Thoracic aorta (tissue), 2 donors: ENCODE measurements around the gene PTPRG. TPM values are rescaled to one million over a fixed set of nuclear protein-coding genes. Genes with fewer than 3 reads are reported as not detected.

Experiments
- ATAC-seq: fragments of 150-250 bp; one replicate; pipeline ENCODE4 v1.8.0; 2017; ENCODE audit warnings: low read depth; ENCODE audit not compliant: insufficient number of reproducible peaks, low FRiP score
- DNase-seq: peaks from one replicate; pipeline ENCODE4 v3.0.0-alpha.2; 2020; ENCODE audit warnings: low spot score
- H3K27ac ChIP-seq, 2 donors: fragments of 200-600 bp; sonication (generic); 1 replicate in 1 of 2; 2 replicates in 1 of 2; pipeline ENCODE4 v1.5.1; 2016; ENCODE audit warnings: mild to moderate bottlenecking in 2 of 2, moderate library complexity in 2 of 2
- H3K27me3 ChIP-seq: fragments of 200-600 bp; sonication (generic); replicated peaks from 2 replicates; pipeline ENCODE4 v1.6.0; 2016; ENCODE audit warnings: mild to moderate bottlenecking; ENCODE audit not compliant: insufficient read depth
- H3K36me3 ChIP-seq: fragments of 200-600 bp; sonication (generic); one replicate; pipeline ENCODE4 v1.5.1; 2016
- H3K4me1 ChIP-seq, 2 donors: fragments of 200-600 bp; sonication (generic); 1 replicate in 1 of 2; 2 replicates in 1 of 2; pipeline versions ENCODE4 v1.5.1 to v1.6.0; 2016; ENCODE audit warnings: low read depth in 2 of 2, mild to moderate bottlenecking in 1 of 2; ENCODE audit not compliant: control insufficient read depth in 1 of 2
- H3K4me3 ChIP-seq: fragments of 200-600 bp; sonication (generic); 2 replicates; pipeline ENCODE4 v1.5.1; 2016; ENCODE audit warnings: mild to moderate bottlenecking
- H3K9me3 ChIP-seq: fragments of 200-600 bp; sonication (generic); 2 replicates; pipeline ENCODE4 v1.5.1; 2016
- CTCF ChIP-seq: fragments of 200-600 bp; sonication (generic); IDR thresholded peaks from one replicate; pipeline ENCODE4 v1.5.1; 2019; ENCODE audit warnings: antibody characterized with exemption
- total RNA-seq, 2 donors: library from RNA; depleted of rRNA; stranded (reverse); fragments of >200 nt; gene quantifications; one replicate each; pipeline versions ENCODE4 v1.1.0 to v1.2.3, GENCODE V29; 2016

The PTPRG gene
- total RNA-seq, 2 donors from 2014 or later, result 154 to 208 TPM

DNA sequence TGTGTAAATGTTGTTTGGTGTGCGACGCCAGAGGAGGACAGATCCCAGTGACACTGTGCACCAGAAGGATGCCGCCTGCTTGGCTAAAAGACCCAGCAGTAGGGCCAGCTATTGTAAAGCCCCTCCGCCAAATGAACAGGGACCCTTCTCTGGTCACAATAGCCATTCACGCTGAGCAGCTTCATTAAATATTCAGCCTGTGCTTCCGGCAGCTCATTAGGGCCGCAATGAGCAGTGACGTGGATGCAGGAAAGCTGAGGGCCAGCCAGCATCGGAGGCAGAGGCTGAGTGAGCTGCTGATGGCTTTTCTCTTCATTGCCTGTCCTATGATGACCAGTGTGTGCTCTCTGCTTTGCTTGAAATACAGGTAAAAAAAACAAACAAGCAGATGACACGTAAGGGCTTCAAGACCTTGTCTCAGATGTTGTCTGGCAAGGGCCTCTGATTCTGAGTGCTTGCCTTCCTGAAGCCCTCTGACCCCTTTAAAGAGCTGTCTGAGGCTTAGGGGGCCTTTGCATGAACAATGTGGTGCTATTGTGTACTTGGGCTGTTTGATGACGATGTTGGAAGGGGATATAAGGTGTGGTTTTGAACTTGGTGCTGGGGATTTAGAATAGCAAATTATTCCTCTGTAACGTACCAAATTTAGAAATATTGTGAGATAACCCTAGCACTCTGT lies 681.6 kb downstream of the PTPRG start:
- no peak for ATAC-seq
- H3K27me3 ChIP-seq, result no peaks in the 10 kb centered on the region
- H3K9me3 ChIP-seq, result no peaks in the 10 kb centered on the region
- DNase-seq, result no peak
- no peak overlapping the region for H3K27ac ChIP-seq
- peaks cover 0 to 5% of the 10 kb centered on the region in 2 donors for H3K4me1 ChIP-seq
- no peak for TF ChIP-seq CTCF
- no peak overlapping the region for H3K4me3 ChIP-seq
- no peaks in the 10 kb centered on the region for H3K36me3 ChIP-seq

DNA sequence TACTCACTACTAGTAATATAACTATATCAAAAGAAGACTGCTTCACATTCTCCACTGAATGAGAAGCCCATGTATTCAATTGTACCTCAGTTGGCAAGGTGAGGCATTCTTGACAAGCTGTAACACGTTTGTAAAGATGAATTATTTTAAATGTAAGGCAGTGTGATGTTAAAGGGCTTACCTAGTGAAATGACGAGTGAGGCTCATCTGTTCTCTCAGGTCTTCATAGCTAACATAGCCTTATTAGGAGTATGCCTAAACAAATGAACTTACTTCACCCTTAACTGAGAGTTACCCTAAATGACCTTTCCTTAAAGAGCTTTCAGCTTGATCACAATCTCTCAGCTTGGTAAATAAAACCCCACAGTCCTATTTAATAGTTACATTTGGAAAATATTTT lies 684.7 kb downstream of the PTPRG start:
- peaks cover 3 to 8% of the 10 kb centered on the region in 2 donors for H3K4me1 ChIP-seq
- no peak for TF ChIP-seq CTCF
- H3K36me3 ChIP-seq, result no peaks in the 10 kb centered on the region
- no peak overlapping the region for H3K27ac ChIP-seq
- no peaks in the 10 kb centered on the region for H3K9me3 ChIP-seq
- H3K27me3 ChIP-seq, result no peaks in the 10 kb centered on the region
- DNase-seq, result no peak
- no peak for ATAC-seq
- no peak overlapping the region for H3K4me3 ChIP-seq

DNA sequence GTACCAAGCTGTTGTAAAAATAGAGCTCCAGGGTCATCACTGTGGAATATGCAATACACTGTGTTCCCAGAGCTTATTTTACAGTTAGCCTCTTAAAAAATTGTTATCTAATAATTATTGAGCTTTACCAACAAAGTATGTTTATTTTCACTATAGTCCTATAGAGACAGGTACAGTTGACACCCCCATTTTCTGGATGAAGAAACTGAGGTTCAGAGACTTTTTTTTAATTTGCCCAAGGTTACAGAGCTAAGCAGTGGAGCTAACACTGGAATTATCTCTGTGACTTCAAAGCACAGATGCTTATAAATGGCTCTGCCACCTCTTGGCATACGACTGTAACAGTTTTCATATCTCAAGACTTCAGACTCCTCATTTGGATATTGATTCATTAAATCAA lies 685.6 kb downstream of the PTPRG start:
- no peak for DNase-seq
- Histone ChIP-seq H3K4me3 (no peak overlapping the region), H3K27ac (no peak overlapping the region), H3K4me1 (peaks cover 3 to 8% of the 10 kb centered on the region in 2 donors), H3K27me3 (no peaks in the 10 kb centered on the region), H3K9me3 (no peaks in the 10 kb centered on the region), H3K36me3 (no peaks in the 10 kb centered on the region)
- TF ChIP-seq CTCF, result no peak
- ATAC-seq, result no peak

- Histone ChIP-seq H3K9me3 (no peaks in the 10 kb centered on the region), H3K36me3 (no peaks in the 10 kb centered on the region), H3K27me3 (no peaks in the 10 kb centered on the region), H3K4me1 (peaks cover 3 to 8% of the 10 kb centered on the region in 2 donors), H3K27ac (no peak overlapping the region), H3K4me3 (no peak overlapping the region)
- ATAC-seq, result no peak
- TF ChIP-seq CTCF, result no peak
- DNase-seq, result no peak
These were observed 687.5 kb downstream of the PTPRG start for GRCh38 chr3:62248734-62249483.

DNA sequence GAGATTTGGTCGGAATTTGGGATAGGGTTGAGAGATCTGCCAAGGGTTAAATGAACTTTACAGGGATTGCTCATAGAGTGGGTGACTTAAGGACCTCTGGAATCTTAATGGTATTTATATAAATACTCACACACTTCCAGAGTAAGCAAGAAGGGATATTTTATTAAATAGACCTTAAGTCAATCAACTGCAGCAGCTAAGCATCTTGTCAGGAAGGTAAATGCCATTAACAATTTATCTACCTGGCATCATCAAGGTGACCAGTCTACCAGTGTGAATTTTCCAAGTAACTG lies 688.1 kb downstream of the PTPRG start:
- no peak for TF ChIP-seq CTCF
- DNase-seq, result no peak
- Histone ChIP-seq H3K9me3 (no peaks in the 10 kb centered on the region), H3K4me3 (no peak overlapping the region), H3K27me3 (no peaks in the 10 kb centered on the region), H3K36me3 (no peaks in the 10 kb centered on the region), H3K4me1 (peaks cover 3 to 8% of the 10 kb centered on the region in 2 donors), H3K27ac (no peak overlapping the region)
- ATAC-seq, result no peak
